GM06990 (cell line): ENCODE measurements around the gene SH2D1B.
"Not testable (repeated sequence)": the region's sequence is repeated elsewhere in the genome, so short reads cannot be mapped to it uniquely, and the experiment has no call there.

Experiments
- DNase-seq: peaks from one replicate; pipeline ENCODE4 v3.0.0-alpha.2; 2011; ENCODE audit not compliant: insufficient read length; ENCODE audit errors: extremely low read depth
- H3K27me3 ChIP-seq: replicated peaks from 2 replicates; pipeline ENCODE4 v1.6.0; 2011; ENCODE audit warnings: low read length; ENCODE audit not compliant: control insufficient read depth, insufficient read depth
- H3K36me3 ChIP-seq: 2 replicates; pipeline ENCODE4 v1.5.1; 2011; ENCODE audit warnings: low read length; ENCODE audit not compliant: control insufficient read depth, insufficient read depth
- H3K4me3 ChIP-seq: replicated peaks from 2 replicates; pipeline ENCODE4 v1.5.1; 2011; ENCODE audit warnings: low read depth, mild to moderate bottlenecking, control low read depth, low read length
- TF ChIP-seq, protein P1 (sequence below): IDR thresholded peaks from 2 replicates; pipeline ENCODE4 v1.5.1; 2011; ENCODE audit warnings: low read length, control low read depth, mild to moderate bottlenecking, inconsistent platforms; ENCODE audit not compliant: insufficient read depth, poor library complexity, severe bottlenecking

SH2D1B gene

DNA sequence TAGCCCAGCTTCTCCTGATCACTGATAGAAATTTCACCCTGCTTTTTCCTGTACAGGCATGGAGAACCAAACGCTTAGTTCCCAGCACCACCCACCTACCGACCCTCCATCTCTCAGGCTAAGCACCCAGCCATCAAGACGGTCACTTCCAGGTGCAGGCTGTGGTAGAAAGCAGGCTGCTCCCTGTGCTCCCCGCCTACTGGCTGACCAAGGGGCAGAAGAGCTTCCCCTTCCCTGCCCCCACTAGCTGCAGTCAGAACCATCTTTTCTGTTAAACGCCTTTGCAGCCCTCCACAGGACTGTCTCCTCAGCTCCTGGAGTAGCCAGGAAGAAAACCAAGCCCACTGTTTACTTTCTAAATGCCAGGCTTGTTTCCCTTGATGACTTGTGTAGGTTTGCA is 58.2 kb downstream of the SH2D1B start:
- H3K36me3 ChIP-seq = no peaks in the 10 kb centered on the region
- peaks cover 3% of the 10 kb centered on the region for H3K27me3 ChIP-seq
- no peak for DNase-seq
- H3K4me3 ChIP-seq = no peak overlapping the region
- TF ChIP-seq, protein P1, sequence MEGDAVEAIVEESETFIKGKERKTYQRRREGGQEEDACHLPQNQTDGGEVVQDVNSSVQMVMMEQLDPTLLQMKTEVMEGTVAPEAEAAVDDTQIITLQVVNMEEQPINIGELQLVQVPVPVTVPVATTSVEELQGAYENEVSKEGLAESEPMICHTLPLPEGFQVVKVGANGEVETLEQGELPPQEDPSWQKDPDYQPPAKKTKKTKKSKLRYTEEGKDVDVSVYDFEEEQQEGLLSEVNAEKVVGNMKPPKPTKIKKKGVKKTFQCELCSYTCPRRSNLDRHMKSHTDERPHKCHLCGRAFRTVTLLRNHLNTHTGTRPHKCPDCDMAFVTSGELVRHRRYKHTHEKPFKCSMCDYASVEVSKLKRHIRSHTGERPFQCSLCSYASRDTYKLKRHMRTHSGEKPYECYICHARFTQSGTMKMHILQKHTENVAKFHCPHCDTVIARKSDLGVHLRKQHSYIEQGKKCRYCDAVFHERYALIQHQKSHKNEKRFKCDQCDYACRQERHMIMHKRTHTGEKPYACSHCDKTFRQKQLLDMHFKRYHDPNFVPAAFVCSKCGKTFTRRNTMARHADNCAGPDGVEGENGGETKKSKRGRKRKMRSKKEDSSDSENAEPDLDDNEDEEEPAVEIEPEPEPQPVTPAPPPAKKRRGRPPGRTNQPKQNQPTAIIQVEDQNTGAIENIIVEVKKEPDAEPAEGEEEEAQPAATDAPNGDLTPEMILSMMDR = no peak

DNA sequence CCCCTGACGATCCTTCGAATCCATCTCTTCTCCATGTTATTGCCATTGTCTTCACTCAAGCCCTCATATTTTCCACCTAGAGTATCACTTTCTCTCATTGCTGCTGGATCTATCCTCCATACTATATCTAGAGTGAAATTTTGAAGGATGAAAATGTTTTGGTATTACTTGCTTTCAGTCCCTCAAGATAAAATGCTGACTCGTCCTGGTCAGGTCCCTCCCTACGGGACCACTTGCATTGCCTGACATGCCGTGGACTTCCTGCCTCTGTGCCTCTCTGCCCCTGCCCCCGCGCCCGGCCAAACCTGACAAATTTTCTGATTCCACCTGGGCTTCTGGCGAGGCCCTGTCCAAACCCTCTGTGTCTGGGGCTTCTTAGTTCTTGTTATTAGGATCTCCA is 58.9 kb downstream of the SH2D1B start:
- Histone ChIP-seq H3K36me3 (no peaks in the 10 kb centered on the region), H3K4me3 (no peak overlapping the region), H3K27me3 (peaks cover 3% of the 10 kb centered on the region)
- TF ChIP-seq, protein P1 = no peak
- no peak for DNase-seq

DNA sequence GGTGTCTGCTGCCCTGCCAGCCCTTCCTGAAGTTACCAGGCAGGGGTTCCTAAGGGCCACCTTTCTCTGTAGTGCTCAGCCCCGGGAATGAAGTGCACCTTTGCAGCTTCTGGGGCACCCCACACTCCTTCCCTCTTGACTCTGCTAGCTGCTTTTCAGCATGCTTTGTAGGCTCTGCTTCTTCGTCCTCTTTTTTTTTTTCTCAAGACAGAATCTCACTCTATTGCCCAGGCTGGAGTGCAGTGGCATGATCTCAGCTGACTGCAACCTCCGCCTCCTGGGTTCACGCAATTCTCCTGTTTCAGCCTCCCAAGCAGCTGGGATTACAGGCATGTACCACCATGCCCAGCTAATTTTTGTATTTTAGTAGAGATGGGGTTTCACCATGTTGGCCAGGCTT is 60.1 kb downstream of the SH2D1B start:
- DNase-seq, H3K4me3 ChIP-seq, H3K36me3 ChIP-seq, H3K27me3 ChIP-seq: not testable (repeated sequence)

DNA sequence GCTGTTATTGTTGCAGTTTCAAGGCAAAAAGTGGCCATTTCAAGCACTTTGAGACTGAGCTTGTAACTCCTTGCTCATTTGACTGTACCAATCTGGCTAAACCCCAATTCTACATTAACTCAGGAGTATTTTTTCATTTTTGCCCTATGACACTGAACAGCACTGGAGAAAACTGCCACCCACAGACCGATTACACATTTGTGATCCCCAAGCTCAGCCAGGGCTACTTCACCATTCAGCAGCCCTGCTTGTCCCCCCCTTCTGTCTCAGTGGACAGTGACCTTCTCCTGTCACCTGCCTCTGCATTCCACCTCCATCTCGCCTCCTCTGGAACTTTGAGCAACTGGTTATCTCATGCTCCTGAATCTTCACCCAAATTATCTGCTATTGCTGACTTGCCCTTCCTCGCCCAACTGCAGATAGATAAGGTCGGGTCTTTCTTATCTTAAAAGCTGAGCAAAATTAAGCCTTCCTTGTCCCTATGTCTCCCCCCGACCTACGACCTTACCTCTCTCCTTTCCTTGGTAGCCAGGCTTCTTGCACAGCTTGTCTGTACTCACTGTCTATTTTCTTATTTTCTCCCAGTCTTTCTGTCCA is 60.6 kb downstream of the SH2D1B start:
- Histone ChIP-seq H3K36me3 (no peaks in the 10 kb centered on the region), H3K4me3 (no peak overlapping the region), H3K27me3 (no peaks in the 10 kb centered on the region)
- TF ChIP-seq, protein P1 = no peak
- no peak for DNase-seq

DNA sequence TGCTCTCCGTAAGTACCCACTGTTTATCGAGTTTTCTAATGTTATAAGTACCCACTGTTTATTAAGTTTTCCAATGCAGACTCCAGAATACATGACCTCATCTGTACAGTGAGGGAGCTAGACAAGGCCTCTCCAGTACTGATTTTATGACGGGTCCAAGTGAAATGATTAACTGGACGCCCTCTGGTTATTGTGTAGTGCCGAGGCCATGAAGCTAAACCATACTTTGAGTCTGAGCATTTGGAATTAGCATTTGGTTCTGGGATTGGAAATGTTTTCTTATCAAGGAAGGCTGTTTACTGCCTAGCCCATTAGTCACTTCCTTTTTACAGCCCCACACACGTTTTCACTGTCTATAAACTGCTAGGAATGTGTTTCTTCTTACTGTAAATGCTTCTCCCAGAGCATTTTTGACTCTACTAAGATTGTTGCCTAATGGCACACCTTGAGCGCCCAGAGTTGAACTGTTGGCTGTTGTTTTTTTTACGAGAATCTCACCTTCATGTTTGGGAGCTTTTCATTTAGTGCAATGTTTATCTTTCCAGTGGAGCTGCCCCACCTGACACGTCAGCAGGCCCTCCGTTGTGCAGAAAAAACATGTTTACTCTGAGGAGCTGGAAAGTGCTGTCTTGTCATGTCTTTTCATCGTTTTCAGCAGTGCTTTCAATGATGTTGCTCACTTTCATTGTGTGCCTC is 62.2 kb downstream of the SH2D1B start:
- TF ChIP-seq, protein P1 = no peak
- no peak for DNase-seq
- Histone ChIP-seq H3K27me3 (no peaks in the 10 kb centered on the region), H3K4me3 (no peak overlapping the region), H3K36me3 (no peaks in the 10 kb centered on the region)

DNA sequence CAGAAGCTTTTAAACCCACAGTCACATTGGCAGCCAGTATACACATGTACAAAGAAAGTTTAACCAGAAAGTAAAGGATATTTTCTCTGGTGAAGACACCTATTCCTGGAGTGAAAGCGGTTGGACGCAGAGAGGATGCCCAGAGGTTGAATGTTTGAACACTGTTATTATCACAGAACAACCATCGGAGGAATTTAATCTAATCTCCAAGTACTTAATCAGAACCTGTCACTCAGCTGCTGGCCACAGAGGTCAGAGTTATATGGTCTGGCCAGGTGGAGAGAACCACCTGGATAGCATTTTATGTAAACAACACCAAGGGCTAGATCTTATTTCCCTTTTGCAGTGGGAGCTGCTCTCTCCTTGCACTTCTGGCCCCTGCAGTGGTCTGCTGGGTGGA is 64.7 kb downstream of the SH2D1B start:
- no peaks in the 10 kb centered on the region for H3K27me3 ChIP-seq
- TF ChIP-seq, protein P1 = no peak
- no peaks in the 10 kb centered on the region for H3K36me3 ChIP-seq
- no peak overlapping the region for H3K4me3 ChIP-seq
- no peak for DNase-seq
